ENCODE measurements around the gene CLPTM1.

The CLPTM1 gene

DNA sequence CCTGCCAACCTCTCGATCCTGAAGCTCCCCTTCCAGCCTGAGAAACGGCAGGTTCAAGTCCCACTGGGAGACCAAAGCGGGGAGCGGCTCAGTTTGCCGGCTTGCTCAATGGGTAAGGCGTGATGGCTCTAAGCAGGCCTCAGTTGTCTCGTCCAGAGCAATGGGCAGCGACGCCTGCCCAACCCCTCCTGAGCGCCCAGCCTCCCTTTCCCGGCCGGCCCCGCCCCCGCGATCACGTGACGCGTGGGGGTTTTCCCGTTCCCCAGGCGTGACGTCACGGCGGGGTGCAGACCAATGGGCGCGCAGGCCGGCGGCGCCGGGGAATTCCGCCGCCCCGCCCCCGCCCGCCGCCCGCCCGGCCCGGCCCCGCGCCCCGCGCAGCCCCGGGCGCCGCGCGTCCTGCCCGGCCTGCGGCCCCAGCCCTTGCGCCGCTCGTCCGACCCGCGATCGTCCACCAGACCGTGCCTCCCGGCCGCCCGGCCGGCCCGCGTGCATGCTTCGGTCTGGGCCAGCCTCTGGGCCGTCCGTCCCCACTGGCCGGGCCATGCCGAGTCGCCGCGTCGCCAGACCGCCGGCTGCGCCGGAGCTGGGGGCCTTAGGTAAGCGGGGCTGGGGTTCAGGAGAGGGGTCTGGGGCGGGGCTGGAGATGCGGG, 46.0 kb downstream of the CLPTM1 start, which contains the start of gene RELB:
Gene RELB (plus strand): TSS at position 378 of the 653 bp plus-strand sequence. CDS start 116 bp downstream, at position 494.
- Histone ChIP-seq H3K9me3 (ENCODE audit: insufficient read depth, low read length) (no peaks in the 10 kb centered on the region), H3K27ac (ENCODE audit: low read depth, low read length) (peak within 1 kb of the TSS; percentile 97), H3K9ac (ENCODE audit: low read length) (peak within 1 kb of the TSS; percentile 98), H3F3A (ENCODE audit: insufficient read depth) (peaks cover 29% of the 10 kb centered on the region), H3K79me2 (ENCODE audit: insufficient read depth, low read length) (peaks cover 20% of the 10 kb centered on the region), H2AFZ (ENCODE audit: low read depth, low read length, severe bottlenecking) (no peak within 1 kb of the TSS), H4K20me1 (ENCODE audit: low read depth, low read length) (no peaks in the 10 kb centered on the region), H3K4me2 (ENCODE audit: low read depth, low read length, poor library complexity, severe bottlenecking) (peak within 1 kb of the TSS; percentile 70), H3K36me3 (ENCODE audit: low read length) (peaks cover under 1% of the 10 kb centered on the region; the same call in 1 of the 2 replicates), H3K9me2 (replicated peaks; ENCODE audit: insufficient read depth, low read length) (no peaks in the 10 kb centered on the region), H3K27me3 (ENCODE audit: low read length) (no peaks in the 10 kb centered on the region), H3K4me3 (ENCODE audit: insufficient read depth, low read length, poor library complexity, severe bottlenecking) (peak within 1 kb of the TSS; percentile 98)
- TF ChIP-seq EZH2phosphoT487 (conservative IDR thresholded peaks at IDR 0.05; ENCODE audit: low read length) (no peak), CTCF (IDR thresholded peaks at IDR 0.05; ENCODE audit: insufficient read depth, low read length, poor library complexity, severe bottlenecking) (no peak)

DNA sequence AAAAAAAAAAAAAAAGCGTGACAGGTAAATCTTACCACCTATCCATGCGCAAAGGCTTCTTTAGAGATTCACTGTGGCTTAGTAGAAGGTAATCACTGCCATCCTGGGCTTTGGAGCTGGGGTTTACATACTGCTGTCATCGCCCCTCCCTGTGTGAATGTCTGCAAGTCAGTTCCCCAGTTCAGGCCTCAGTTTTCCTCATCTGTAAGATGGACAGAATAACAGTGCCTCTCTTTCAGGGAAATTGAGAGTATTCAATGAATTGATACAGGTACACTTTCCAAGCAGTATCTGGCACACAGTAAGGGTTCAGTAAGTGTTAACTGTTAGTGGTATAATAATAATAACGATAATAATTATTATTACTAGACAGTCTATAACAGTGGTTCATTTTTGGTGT, 48.3 kb downstream of the CLPTM1 start:
- Histone ChIP-seq H2AFZ (ENCODE audit: low read depth, low read length, severe bottlenecking) (no peak overlapping the region), H3K36me3 (ENCODE audit: low read length) (peaks cover 11% of the 10 kb centered on the region), H3K27ac (ENCODE audit: low read depth, low read length) (no peak overlapping the region), H3F3A (ENCODE audit: insufficient read depth) (peaks cover 23% of the 10 kb centered on the region), H4K20me1 (ENCODE audit: low read depth, low read length) (no peaks in the 10 kb centered on the region), H3K79me2 (ENCODE audit: insufficient read depth, low read length) (peaks cover 28% of the 10 kb centered on the region), H3K9me2 (replicated peaks; ENCODE audit: insufficient read depth, low read length) (no peaks in the 10 kb centered on the region), H3K4me3 (ENCODE audit: insufficient read depth, low read length, poor library complexity, severe bottlenecking) (no peak overlapping the region), H3K27me3 (ENCODE audit: low read length) (no peaks in the 10 kb centered on the region), H3K9ac (ENCODE audit: low read length) (no peak overlapping the region), H3K4me2 (ENCODE audit: low read depth, low read length, poor library complexity, severe bottlenecking) (no peak overlapping the region), H3K9me3 (ENCODE audit: insufficient read depth, low read length) (no peaks in the 10 kb centered on the region)
- TF ChIP-seq EZH2phosphoT487 (conservative IDR thresholded peaks at IDR 0.05; ENCODE audit: low read length) (no peak), CTCF (IDR thresholded peaks at IDR 0.05; ENCODE audit: insufficient read depth, low read length, poor library complexity, severe bottlenecking) (no peak)

- H4K20me1 ChIP-seq (ENCODE audit: low read depth, low read length): no peaks in the 10 kb centered on the region
- H3K36me3 ChIP-seq (ENCODE audit: low read length): peaks cover 15% of the 10 kb centered on the region
- no peak overlapping the region for H3K4me3 ChIP-seq (ENCODE audit: insufficient read depth, low read length, poor library complexity, severe bottlenecking)
- H3K9me3 ChIP-seq (ENCODE audit: insufficient read depth, low read length): no peaks in the 10 kb centered on the region
- H2AFZ ChIP-seq (ENCODE audit: low read depth, low read length, severe bottlenecking): no peak overlapping the region
- peaks cover 6% of the 10 kb centered on the region for H3F3A ChIP-seq (ENCODE audit: insufficient read depth)
- TF ChIP-seq CTCF (IDR thresholded peaks at IDR 0.05; ENCODE audit: insufficient read depth, low read length, poor library complexity, severe bottlenecking): no peak
- no peak for TF ChIP-seq EZH2phosphoT487 (conservative IDR thresholded peaks at IDR 0.05; ENCODE audit: low read length)
- no peak overlapping the region for H3K9ac ChIP-seq (ENCODE audit: low read length)
- no peaks in the 10 kb centered on the region for H3K9me2 ChIP-seq (replicated peaks; ENCODE audit: insufficient read depth, low read length)
- H3K27me3 ChIP-seq (ENCODE audit: low read length): no peaks in the 10 kb centered on the region
- H3K27ac ChIP-seq (ENCODE audit: low read depth, low read length): no peak overlapping the region
- no peak overlapping the region for H3K4me2 ChIP-seq (ENCODE audit: low read depth, low read length, poor library complexity, severe bottlenecking)
- H3K79me2 ChIP-seq (ENCODE audit: insufficient read depth, low read length): peaks cover 28% of the 10 kb centered on the region
Measured at GRCh38 chr19:45005787-45006186, 50.6 kb downstream of the CLPTM1 start.

All from SU-DHL-6 (cell line).